Adipocyte (in vitro differentiated cells): ENCODE measurements around the gene PGA4.
A peak's percentile ranks its signal among the peaks of the same experiment; 100 is the strongest.

Source experiments
- DNase-seq: peaks from one replicate; pipeline ENCODE4 v3.0.0-alpha.2; 2015; ENCODE audit warnings: low read depth
- H3K27me3 ChIP-seq: replicated peaks from 2 replicates; pipeline ENCODE4 v1.7.0; 2013; ENCODE audit warnings: mild to moderate bottlenecking, low read length, moderate library complexity; ENCODE audit not compliant: control insufficient read depth, insufficient read depth
- H3K36me3 ChIP-seq: 2 replicates; pipeline ENCODE4 v1.7.0; 2013; ENCODE audit warnings: low read length, mild to moderate bottlenecking, moderate library complexity; ENCODE audit not compliant: control insufficient read depth, insufficient read depth, severe bottlenecking
- H3K4me1 ChIP-seq: 2 replicates; pipeline ENCODE4 v1.7.0; 2013; ENCODE audit warnings: mild to moderate bottlenecking, low read length, moderate library complexity; ENCODE audit not compliant: control insufficient read depth, insufficient read depth
- H3K4me3 ChIP-seq: 2 replicates; pipeline ENCODE4 v1.7.0; 2013; ENCODE audit warnings: mild to moderate bottlenecking, low read length, moderate library complexity
- H3K9ac ChIP-seq: 2 replicates; pipeline ENCODE4 v1.7.0; 2013; ENCODE audit warnings: mild to moderate bottlenecking, low read length, moderate library complexity
- H3K9me3 ChIP-seq: 2 replicates; pipeline ENCODE4 v1.7.0; 2013; ENCODE audit warnings: mild to moderate bottlenecking, low read length, moderate library complexity; ENCODE audit not compliant: control insufficient read depth

The PGA4 gene

GRCh38 chr11:61254403-61255025 lies 32.4 kb downstream of the PGA4 start:
- peak; percentile 69 for DNase-seq
- H3K9me3 ChIP-seq, result no peaks in the 10 kb centered on the region
- no peaks in the 10 kb centered on the region for H3K27me3 ChIP-seq
- peaks cover 5% of the 10 kb centered on the region for H3K4me1 ChIP-seq
- H3K9ac ChIP-seq, result no peak overlapping the region
- peaks cover 15% of the 10 kb centered on the region for H3K36me3 ChIP-seq
- no peak overlapping the region for H3K4me3 ChIP-seq

- DNase-seq, result no peak
- Histone ChIP-seq H3K4me3 (no peak overlapping the region), H3K9me3 (no peaks in the 10 kb centered on the region), H3K9ac (no peak overlapping the region), H3K27me3 (no peaks in the 10 kb centered on the region), H3K4me1 (peaks cover 3% of the 10 kb centered on the region), H3K36me3 (peaks cover 16% of the 10 kb centered on the region)
These were observed 34.7 kb downstream of the PGA4 start for GRCh38 chr11:61256710-61257482.

- Histone ChIP-seq H3K9ac (no peak overlapping the region), H3K36me3 (peaks cover 16% of the 10 kb centered on the region), H3K27me3 (no peaks in the 10 kb centered on the region), H3K4me1 (peaks cover 3% of the 10 kb centered on the region), H3K4me3 (no peak overlapping the region), H3K9me3 (no peaks in the 10 kb centered on the region)
- DNase-seq, result no peak
These were observed 36.4 kb downstream of the PGA4 start for GRCh38 chr11:61258546-61258945.

- DNase-seq, result no peak
- Histone ChIP-seq H3K4me3 (no peak overlapping the region), H3K4me1 (peaks cover 3% of the 10 kb centered on the region), H3K9ac (no peak overlapping the region), H3K9me3 (no peaks in the 10 kb centered on the region), H3K36me3 (peaks cover 16% of the 10 kb centered on the region), H3K27me3 (no peaks in the 10 kb centered on the region)
These were observed 37.2 kb downstream of the PGA4 start for GRCh38 chr11:61259363-61259762.

GRCh38 chr11:61264371-61264770 lies 42.2 kb downstream of the PGA4 start:
- Histone ChIP-seq H3K36me3 (peaks cover 2% of the 10 kb centered on the region), H3K4me3 (no peak overlapping the region), H3K4me1 (peaks cover 3% of the 10 kb centered on the region), H3K9me3 (no peaks in the 10 kb centered on the region), H3K27me3 (no peaks in the 10 kb centered on the region), H3K9ac (no peak overlapping the region)
- no peak for DNase-seq

- no peaks in the 10 kb centered on the region for H3K9me3 ChIP-seq
- H3K27me3 ChIP-seq, result no peaks in the 10 kb centered on the region
- peaks cover 3% of the 10 kb centered on the region for H3K4me1 ChIP-seq
- no peak overlapping the region for H3K9ac ChIP-seq
- H3K36me3 ChIP-seq, result no peaks in the 10 kb centered on the region
- H3K4me3 ChIP-seq, result no peak overlapping the region
- no peak for DNase-seq
These were observed 42.6 kb downstream of the PGA4 start for GRCh38 chr11:61264795-61265194.

GRCh38 chr11:61265357-61265756 lies 43.2 kb downstream of the PGA4 start:
- no peak for DNase-seq

GRCh38 chr11:61266602-61267001 lies 44.5 kb downstream of the PGA4 start:
- Histone ChIP-seq H3K9me3 (no peaks in the 10 kb centered on the region), H3K27me3 (no peaks in the 10 kb centered on the region), H3K9ac (no peak overlapping the region), H3K4me3 (no peak overlapping the region), H3K4me1 (peaks cover 10% of the 10 kb centered on the region), H3K36me3 (no peaks in the 10 kb centered on the region)
- peak; percentile 45 for DNase-seq

More at GRCh38 chr11:61265357-61265756, 43.2 kb downstream of the PGA4 start:
- H3K9ac ChIP-seq, result no peak overlapping the region
- H3K9me3 ChIP-seq, result no peaks in the 10 kb centered on the region
- H3K27me3 ChIP-seq, result no peaks in the 10 kb centered on the region
- no peaks in the 10 kb centered on the region for H3K36me3 ChIP-seq
- H3K4me1 ChIP-seq, result peaks cover 6% of the 10 kb centered on the region
- no peak overlapping the region for H3K4me3 ChIP-seq

GRCh38 chr11:61267437-61267841 lies 45.3 kb downstream of the PGA4 start:
- Histone ChIP-seq H3K9ac (no peak overlapping the region), H3K36me3 (no peaks in the 10 kb centered on the region), H3K4me3 (no peak overlapping the region), H3K4me1 (peaks cover 10% of the 10 kb centered on the region), H3K9me3 (no peaks in the 10 kb centered on the region), H3K27me3 (no peaks in the 10 kb centered on the region)
- DNase-seq, result no peak

- Histone ChIP-seq H3K27me3 (no peaks in the 10 kb centered on the region), H3K9ac (no peak overlapping the region), H3K4me1 (peaks cover 14% of the 10 kb centered on the region), H3K4me3 (no peak overlapping the region), H3K36me3 (no peaks in the 10 kb centered on the region), H3K9me3 (no peaks in the 10 kb centered on the region)
- DNase-seq, result no peak
These were observed 46.6 kb downstream of the PGA4 start for GRCh38 chr11:61268588-61269250.

GRCh38 chr11:61270354-61271076 lies 48.4 kb downstream of the PGA4 start:
- Histone ChIP-seq H3K9me3 (no peaks in the 10 kb centered on the region), H3K36me3 (no peaks in the 10 kb centered on the region)

More at GRCh38 chr11:61270354-61271076, 48.4 kb downstream of the PGA4 start:
- peak; percentile 52 for DNase-seq
- peaks cover 14% of the 10 kb centered on the region for H3K4me1 ChIP-seq
- peak overlapping the region; percentile 22 for H3K9ac ChIP-seq
- no peak overlapping the region for H3K4me3 ChIP-seq
- H3K27me3 ChIP-seq, result no peaks in the 10 kb centered on the region
